Fibroblast of the aortic adventitia (primary cell): ENCODE results near the gene SACM1L. TPM values are rescaled to one million over a fixed set of nuclear protein-coding genes. Genes with fewer than 3 reads are reported as not detected.

Experiments
- DNase-seq: peaks from one replicate; pipeline ENCODE4 v3.0.0-alpha.2; 2010; ENCODE audit warnings: low read depth
- H3K4me3 ChIP-seq: 2 replicates; pipeline ENCODE4 v1.5.1; 2011; ENCODE audit warnings: low read depth, mild to moderate bottlenecking, control low read depth, low read length, moderate library complexity
- total RNA-seq: library from RNA; depleted of rRNA; stranded (reverse); fragments of >200 nt; gene quantifications from 2 replicates; pipeline ENCODE4 v1.2.3, GENCODE V29; 2012; ENCODE audit warnings: low replicate concordance
- TF ChIP-seq, protein P1 (sequence below): IDR thresholded peaks from 2 replicates; pipeline ENCODE4 v1.5.1; 2011; ENCODE audit warnings: mild to moderate bottlenecking, low read length, control low read depth, inconsistent platforms; ENCODE audit not compliant: insufficient read depth

The SACM1L gene
- total RNA-seq, 1 donor: 30.7 TPM

DNA sequence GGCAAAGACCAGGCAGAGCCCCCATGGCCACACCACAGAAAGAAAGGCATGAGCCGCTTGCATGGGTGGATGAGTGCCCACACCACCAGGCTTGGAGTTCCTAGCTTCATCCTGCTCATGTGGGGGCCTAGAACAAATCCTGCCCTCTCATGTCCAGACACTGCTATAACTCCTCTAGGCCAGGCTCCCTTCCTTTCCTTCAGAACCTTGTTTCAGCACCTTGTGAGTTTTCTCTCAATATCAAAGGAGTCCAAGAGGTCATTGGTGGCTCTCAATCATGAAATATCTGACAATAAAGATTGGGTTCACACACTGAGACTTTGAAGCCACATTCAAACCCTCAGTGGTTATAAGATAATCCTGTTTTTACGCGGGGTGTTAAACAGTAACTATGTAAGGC is 94.5 kb downstream of the SACM1L start:
- H3K4me3 ChIP-seq: no peak overlapping the region
- no peak for DNase-seq
- TF ChIP-seq, protein P1, sequence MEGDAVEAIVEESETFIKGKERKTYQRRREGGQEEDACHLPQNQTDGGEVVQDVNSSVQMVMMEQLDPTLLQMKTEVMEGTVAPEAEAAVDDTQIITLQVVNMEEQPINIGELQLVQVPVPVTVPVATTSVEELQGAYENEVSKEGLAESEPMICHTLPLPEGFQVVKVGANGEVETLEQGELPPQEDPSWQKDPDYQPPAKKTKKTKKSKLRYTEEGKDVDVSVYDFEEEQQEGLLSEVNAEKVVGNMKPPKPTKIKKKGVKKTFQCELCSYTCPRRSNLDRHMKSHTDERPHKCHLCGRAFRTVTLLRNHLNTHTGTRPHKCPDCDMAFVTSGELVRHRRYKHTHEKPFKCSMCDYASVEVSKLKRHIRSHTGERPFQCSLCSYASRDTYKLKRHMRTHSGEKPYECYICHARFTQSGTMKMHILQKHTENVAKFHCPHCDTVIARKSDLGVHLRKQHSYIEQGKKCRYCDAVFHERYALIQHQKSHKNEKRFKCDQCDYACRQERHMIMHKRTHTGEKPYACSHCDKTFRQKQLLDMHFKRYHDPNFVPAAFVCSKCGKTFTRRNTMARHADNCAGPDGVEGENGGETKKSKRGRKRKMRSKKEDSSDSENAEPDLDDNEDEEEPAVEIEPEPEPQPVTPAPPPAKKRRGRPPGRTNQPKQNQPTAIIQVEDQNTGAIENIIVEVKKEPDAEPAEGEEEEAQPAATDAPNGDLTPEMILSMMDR: no peak

DNA sequence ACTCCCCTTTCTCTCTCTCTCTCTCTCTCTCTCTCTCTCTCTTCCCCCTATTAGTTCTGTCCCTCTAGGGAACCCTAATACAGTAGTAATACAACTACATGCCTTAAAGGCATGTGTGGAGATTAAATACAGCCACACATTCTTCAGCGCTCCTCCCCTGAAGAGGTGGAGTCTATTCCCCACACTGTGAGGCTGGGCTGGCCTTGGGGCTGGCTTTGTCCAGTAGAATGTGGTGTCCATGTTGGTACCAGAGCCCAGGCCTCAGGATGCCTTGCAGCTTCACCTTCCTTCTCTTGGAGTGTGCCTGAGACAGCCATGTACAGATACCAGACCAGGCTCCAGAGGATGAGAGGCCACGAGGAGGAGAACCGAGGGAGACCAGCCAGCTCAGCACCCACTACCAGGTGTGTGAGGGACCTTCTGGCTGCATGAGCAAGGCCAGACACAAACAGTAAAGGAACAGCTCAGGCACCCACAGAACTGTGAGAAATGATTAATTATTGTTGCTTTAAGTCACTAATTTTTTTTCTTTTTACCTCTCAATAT is 96.5 kb downstream of the SACM1L start:
- TF ChIP-seq, protein P1: no peak
- H3K4me3 ChIP-seq: no peak overlapping the region
- DNase-seq: no peak

DNA sequence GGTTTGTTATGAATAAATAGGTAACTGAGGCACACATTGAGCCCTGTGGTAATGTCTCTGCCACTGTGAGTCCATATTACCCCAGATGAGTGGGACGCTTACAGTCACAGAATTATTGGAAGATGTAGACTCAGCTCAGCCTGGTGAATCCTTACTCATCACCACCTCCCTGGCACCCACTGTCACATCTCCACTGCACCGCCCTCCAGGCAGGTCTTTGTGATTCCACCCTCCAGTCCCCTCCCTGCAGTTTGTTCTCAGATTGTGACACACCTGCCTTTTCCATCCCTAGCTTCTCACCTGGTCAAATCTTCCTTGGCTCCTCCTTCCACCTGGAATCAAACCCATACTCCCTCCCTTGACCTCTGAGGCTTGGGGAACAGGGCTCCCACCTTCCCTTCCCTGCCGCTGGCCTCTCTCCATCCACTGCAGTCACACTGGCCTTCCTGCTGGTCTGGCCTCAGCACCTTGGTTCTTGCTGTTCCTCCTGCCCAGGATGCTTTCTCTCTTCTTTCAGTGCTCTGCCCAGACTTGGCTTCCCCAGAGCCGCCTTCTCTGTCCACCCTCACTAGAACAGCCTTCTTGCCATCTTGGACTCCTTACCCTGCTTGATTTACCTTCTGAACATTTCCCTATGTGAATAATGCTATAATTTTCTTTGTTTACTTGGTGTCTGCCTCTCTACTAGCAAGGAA is 97.8 kb downstream of the SACM1L start:
- H3K4me3 ChIP-seq: no peak overlapping the region
- TF ChIP-seq, protein P1: no peak
- DNase-seq: no peak

DNA sequence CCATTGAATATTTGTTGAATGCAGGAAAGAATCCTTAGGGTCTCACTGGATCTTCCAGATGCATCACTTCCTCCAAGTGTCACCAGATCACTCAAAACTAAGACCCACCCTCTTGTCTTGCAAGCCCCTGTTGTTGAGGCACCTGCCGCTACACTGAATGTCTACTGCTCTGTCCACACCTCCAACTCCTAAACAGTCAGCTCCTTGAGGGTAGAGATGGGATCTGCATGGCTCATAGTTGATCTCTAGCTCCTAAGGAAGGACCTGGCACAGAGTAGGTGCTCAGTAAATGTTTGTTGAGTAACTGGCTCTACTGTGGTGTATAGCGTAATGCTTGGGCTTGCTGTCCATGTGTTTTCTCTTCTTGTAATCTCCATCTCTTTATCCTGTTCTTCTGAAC is 98.4 kb downstream of the SACM1L start:
- TF ChIP-seq, protein P1: no peak
- no peak overlapping the region for H3K4me3 ChIP-seq
- DNase-seq: no peak

DNA sequence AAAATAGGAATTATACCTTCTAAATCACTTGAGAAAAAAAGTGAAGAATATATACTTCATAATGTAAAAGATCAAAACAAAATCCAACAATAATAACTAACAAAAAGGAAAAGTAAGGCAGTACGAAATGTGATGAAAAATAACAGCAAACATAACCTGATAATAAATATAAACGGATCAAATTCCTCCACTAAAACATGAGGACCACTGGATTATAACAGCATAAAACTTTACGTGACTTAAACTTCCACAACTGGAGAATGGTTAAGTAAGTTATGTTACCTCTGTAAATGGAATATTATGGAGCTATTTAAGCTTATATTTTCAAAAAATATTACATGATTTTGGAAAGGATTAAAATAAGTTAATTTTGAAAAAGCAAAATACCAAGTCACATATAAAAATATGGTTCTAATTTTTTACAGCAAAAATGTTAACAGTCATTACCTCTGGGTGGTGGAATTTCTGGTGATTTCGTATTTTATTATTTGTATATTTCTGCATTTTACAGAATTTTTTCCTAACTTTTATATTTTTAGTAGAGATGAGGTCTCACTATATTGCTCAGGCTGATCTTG is 100.1 kb downstream of the SACM1L start:
- no peak overlapping the region for H3K4me3 ChIP-seq
- TF ChIP-seq, protein P1: no peak
- no peak for DNase-seq

DNA sequence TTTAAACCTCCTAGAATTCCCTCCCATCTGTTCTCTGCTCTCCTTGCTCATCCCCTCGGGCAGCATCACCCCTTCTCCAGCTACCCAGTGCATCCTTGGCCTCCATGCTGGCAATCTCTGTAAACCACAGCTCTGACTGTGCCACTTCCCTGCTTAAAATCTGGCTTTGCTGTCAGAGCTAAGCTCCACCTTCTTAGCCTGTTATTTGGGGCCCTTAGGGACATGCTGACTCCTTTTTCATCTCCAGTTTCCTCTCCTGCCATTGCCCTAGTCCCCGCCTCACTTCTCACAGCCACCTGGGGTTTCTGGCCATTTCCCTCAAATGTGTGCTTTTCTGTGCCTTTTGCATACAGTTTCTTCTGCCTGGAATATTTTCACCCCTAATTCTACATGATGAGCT is 101.4 kb downstream of the SACM1L start:
- TF ChIP-seq, protein P1: no peak
- DNase-seq: no peak
- H3K4me3 ChIP-seq: no peak overlapping the region
